CD4-positive, alpha-beta T cell (primary cell): ENCODE data around the gene ATAD3B. TPM values are rescaled to one million over a fixed set of nuclear protein-coding genes. Genes with fewer than 3 reads are reported as not detected.
"Not testable (repeated sequence)": the region's sequence is repeated elsewhere in the genome, so short reads cannot be mapped to it uniquely, and the experiment has no call there.

Experiments used
- ATAC-seq: fragments of 200-7000 bp; cut with Tn5 transposase; one replicate; pipeline ENCODE4 v1.10.0; 2022; ENCODE audit warnings: mild to moderate bottlenecking; ENCODE audit not compliant: poor library complexity
- CTCF ChIA-PET: fragments of 350-600 bp; sonication (Branson Sonifier 250); formaldehyde crosslinking; loops from one replicate; lab custom pipeline; 2021; ENCODE audit warnings: antibody characterized with exemption, inconsistent platforms; lab: Charles Lee
- POLR2A ChIA-PET: fragments of 350-600 bp; sonication (Branson Sonifier 250); formaldehyde crosslinking; loops from one replicate; lab custom pipeline; 2021; ENCODE audit warnings: antibody characterized with exemption, inconsistent platforms; lab: Charles Lee
- DNase-seq, 14 experiments: peaks; one replicate each; pipeline ENCODE4 v3.0.0-alpha.2; 2013 to 2020; ENCODE audit warnings: mixed read lengths in 2 of 14
- H3K27ac ChIP-seq, 2 donors: one replicate each; pipeline versions ENCODE4 v1.5.1 to v1.7.0; 2013; ENCODE audit warnings: low read length in 2 of 2, low read depth in 1 of 2, mild to moderate bottlenecking in 1 of 2
- H3K27me3 ChIP-seq, 2 experiments: 1 replicate in 1 of 2; 2 replicates in 1 of 2; pipeline versions ENCODE4 v1.6.1 to v1.7.0; 2013; ENCODE audit warnings: low read length in 2 of 2, control low read depth in 1 of 2, mild to moderate bottlenecking in 1 of 2, moderate library complexity in 1 of 2; ENCODE audit not compliant: insufficient read depth in 2 of 2, control insufficient read depth in 1 of 2
- H3K36me3 ChIP-seq: one replicate; pipeline ENCODE4 v1.6.1; 2013; ENCODE audit warnings: low read length, control low read depth; ENCODE audit not compliant: insufficient read depth
- H3K4me1 ChIP-seq: one replicate; pipeline ENCODE4 v1.6.1; 2013; ENCODE audit warnings: low read length, control low read depth; ENCODE audit not compliant: insufficient read depth
- H3K4me3 ChIP-seq: one replicate; pipeline ENCODE4 v1.5.1; 2013; ENCODE audit warnings: mild to moderate bottlenecking, low read length, moderate library complexity
- H3K9me3 ChIP-seq, 2 experiments: 1 replicate in 1 of 2; 2 replicates in 1 of 2; pipeline versions ENCODE4 v1.6.1 to v1.7.0; 2013; ENCODE audit warnings: low read length in 2 of 2, mild to moderate bottlenecking in 2 of 2, control low read depth in 1 of 2, moderate library complexity in 1 of 2; ENCODE audit not compliant: control insufficient read depth in 1 of 2, insufficient read depth in 1 of 2
- H3K27ac Mint-ChIP-seq: one replicate; pipeline ENCODE4 v1.8.0; 2020; ENCODE audit warnings: mixed read lengths
- H3K27me3 Mint-ChIP-seq: one replicate; pipeline ENCODE4 v1.8.0; 2021; ENCODE audit warnings: mixed read lengths
- H3K36me3 Mint-ChIP-seq: one replicate; pipeline ENCODE4 v1.8.0; 2021; ENCODE audit warnings: low read depth, mixed read lengths
- H3K4me1 Mint-ChIP-seq: one replicate; pipeline ENCODE4 v1.8.0; 2021; ENCODE audit warnings: low read depth, mixed read lengths
- H3K4me3 Mint-ChIP-seq: one replicate; pipeline ENCODE4 v1.8.0; 2020; ENCODE audit warnings: mild to moderate bottlenecking, mixed read lengths
- H3K9me3 Mint-ChIP-seq: one replicate; pipeline ENCODE4 v1.8.0; 2020; ENCODE audit warnings: mixed read lengths
- CTCF ChIP-seq: fragments of 200-600 bp; IDR thresholded peaks from one replicate; pipeline ENCODE4 v1.8.0; 2022; ENCODE audit warnings: antibody characterized with exemption, mild to moderate bottlenecking
- intact Hi-C, 2 experiments: fragments of 100-400 bp; cut with DNase I in 1 of 2; cut with micrococcal nuclease in 1 of 2; formaldehyde crosslinking; loops; one replicate each; pipeline versions ENCODE4 v1.15.1 to v1.9.0; 2023 to 2025; cut with DNase I, micrococcal nuclease
- total RNA-seq, 174 experiments: library from RNA in 2 of 174; stranded (reverse) in 2 of 174; gene quantifications; one replicate each; pipeline ENCODE4 v1.2.3 and lab custom pipeline; 2021 to 2026

Gene ATAD3B
- total RNA-seq, 2 experiments from 2014 or later, result 44.3 to 49.1 TPM

DNA sequence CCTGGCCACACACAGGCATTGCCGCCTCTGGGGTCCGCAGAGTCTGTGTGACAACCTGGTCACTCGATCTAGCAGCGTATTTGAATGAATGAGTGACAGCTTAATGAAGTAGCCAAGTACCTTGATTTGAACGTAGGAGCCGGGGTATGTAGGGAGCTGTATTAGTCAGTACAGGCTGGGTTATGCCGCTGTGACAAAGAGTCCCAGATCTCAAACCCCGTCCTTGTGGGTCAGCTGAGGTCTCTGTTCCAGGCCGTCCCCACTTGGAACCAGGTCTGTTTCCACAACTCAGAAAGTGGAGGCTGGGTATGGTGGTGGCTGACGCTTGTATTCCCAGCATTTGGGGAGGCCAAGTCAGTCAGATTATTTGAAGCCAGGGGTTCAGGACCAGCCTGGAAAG is 20.0 kb downstream of the ATAD3B start:
- Mint-ChIP-seq H3K27me3 (no peaks in the 10 kb centered on the region), H3K27ac (no peak overlapping the region), H3K4me3 (no peak overlapping the region), H3K9me3 (peaks cover 2% of the 10 kb centered on the region), H3K4me1 (no peaks in the 10 kb centered on the region), H3K36me3 (peaks cover 70% of the 10 kb centered on the region)
- TF ChIP-seq CTCF, result no peak
- no peak for DNase-seq
- no peak for ATAC-seq
- Histone ChIP-seq H3K27me3 (no peaks in the 10 kb centered on the region), H3K4me3 (no peak overlapping the region), H3K36me3 (peaks cover 48% of the 10 kb centered on the region), H3K9me3 (peaks cover 14 to 36% of the 10 kb centered on the region in 2 experiments), H3K4me1 (no peaks in the 10 kb centered on the region), H3K27ac (no peak overlapping the region)
- CTCF ChIA-PET, result interaction anchor here (0.6 kb wide), 1 partner anchor 191 kb away, joined by 4 read pairs; no protein-coding TSS in a partner anchor
- POLR2A ChIA-PET, result no interaction called here
- intact Hi-C loops, result no loop called here

DNA sequence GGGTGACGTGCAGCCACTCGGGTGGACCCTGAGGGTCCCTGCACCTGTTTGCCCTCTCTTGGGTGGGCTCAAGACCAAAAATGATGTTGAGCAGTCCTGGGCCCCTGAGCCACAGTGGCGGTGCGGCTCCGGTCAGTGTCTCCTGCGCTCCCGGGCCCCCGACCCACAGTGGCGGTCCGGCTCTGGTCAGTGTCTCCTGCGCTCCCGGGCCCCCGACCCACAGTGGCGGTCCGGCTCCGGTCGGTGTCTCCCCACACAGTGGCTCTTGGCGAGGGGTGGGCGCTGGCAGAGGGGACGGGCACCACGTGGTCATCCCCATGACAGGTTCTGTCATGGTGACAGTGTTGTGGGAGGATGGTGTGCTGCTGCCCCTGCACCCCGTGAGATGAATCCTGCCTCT is 22.7 kb downstream of the ATAD3B start:
- H3K36me3 Mint-ChIP-seq, result peaks cover 51% of the 10 kb centered on the region
- H3K27me3 Mint-ChIP-seq, H3K4me3 Mint-ChIP-seq, H3K27ac ChIP-seq, DNase-seq, H3K4me3 ChIP-seq, H3K4me1 ChIP-seq, H3K4me1 Mint-ChIP-seq, CTCF ChIA-PET, H3K27ac Mint-ChIP-seq, ATAC-seq, POLR2A ChIA-PET, H3K9me3 Mint-ChIP-seq, H3K27me3 ChIP-seq: not testable (repeated sequence)
- Histone ChIP-seq H3K9me3 (peaks cover 14 to 36% of the 10 kb centered on the region in 2 experiments), H3K36me3 (peaks cover 29% of the 10 kb centered on the region)
- intact Hi-C loops, result loop anchor here in 1 of 2 experiments (2.0 kb wide), 1 partner anchor 40 kb away; no protein-coding TSS in a partner anchor

- H3K27me3 Mint-ChIP-seq, POLR2A ChIA-PET, DNase-seq, H3K4me1 ChIP-seq, H3K27me3 ChIP-seq, H3K4me1 Mint-ChIP-seq, H3K4me3 Mint-ChIP-seq, H3K4me3 ChIP-seq, H3K9me3 Mint-ChIP-seq, H3K27ac ChIP-seq, CTCF ChIA-PET, H3K27ac Mint-ChIP-seq: not testable (repeated sequence)
- Histone ChIP-seq H3K36me3 (peaks cover 21% of the 10 kb centered on the region), H3K9me3 (peaks cover 14 to 31% of the 10 kb centered on the region in 2 experiments)
- ATAC-seq, result peak; percentile 24
- peaks cover 45% of the 10 kb centered on the region for H3K36me3 Mint-ChIP-seq
- intact Hi-C loops, result loop anchor here in 1 of 2 experiments (2.0 kb wide), 1 partner anchor 39 kb away; no protein-coding TSS in a partner anchor
Observed at GRCh38 chr1:1495461-1495975, 24.0 kb downstream of the ATAD3B start.

DNA sequence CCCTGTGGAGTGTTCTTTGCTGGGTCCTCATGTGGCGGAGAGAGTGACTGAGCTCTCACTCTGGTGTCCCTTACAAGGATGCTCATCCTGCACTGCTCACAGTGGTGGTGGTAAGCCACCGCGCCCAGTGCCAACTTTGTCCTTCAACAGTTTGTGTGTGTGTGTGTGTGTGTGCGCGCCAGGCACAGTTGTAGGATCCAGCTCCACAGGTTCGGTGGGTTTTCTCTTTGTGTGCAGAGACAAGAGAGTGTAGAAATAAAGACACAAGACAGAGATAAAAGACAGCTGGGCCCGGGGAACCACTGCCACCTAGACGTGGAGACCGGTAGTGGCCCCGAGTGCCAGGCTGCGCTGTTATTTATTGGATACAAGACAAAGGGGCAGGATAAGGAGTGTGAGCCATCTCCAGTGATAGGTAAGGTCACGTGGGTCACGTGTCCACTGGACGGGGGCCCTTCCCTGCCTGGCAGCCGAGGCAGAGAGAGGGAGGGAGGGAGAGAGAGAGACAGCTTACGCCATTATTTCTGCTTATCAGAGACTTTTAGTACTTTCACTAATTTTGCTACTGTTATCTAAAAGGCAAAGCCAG is 33.3 kb downstream of the ATAD3B start:
- Mint-ChIP-seq H3K4me1 (peaks cover 11% of the 10 kb centered on the region), H3K27ac (peak overlapping the region; percentile 69), H3K4me3 (peak overlapping the region; percentile 80)
- ATAC-seq (peak; percentile 76), DNase-seq (peak; percentile 56 to 84 (median 68))
- H3K27ac ChIP-seq, H3K9me3 Mint-ChIP-seq, H3K36me3 Mint-ChIP-seq, H3K9me3 ChIP-seq, H3K36me3 ChIP-seq, H3K27me3 ChIP-seq, H3K27me3 Mint-ChIP-seq, intact Hi-C loops: not testable (repeated sequence)
- Histone ChIP-seq H3K4me3 (peak overlapping the region; percentile 20), H3K4me1 (peaks cover 14% of the 10 kb centered on the region)
- CTCF ChIA-PET, result interaction anchor here (0.7 to 1.5 kb wide), 6 partner anchors 25 to 133 kb away, joined by 3 to 5 read pairs (median 4); no protein-coding TSS in a partner anchor
- POLR2A ChIA-PET, result interaction anchor here (0.6 to 1.7 kb wide), 5 partner anchors 42 to 130 kb away, joined by 3 to 6 read pairs (median 5); partner anchors contain the start of genes AURKAIP1, CCNL2 and MIB2
- TF ChIP-seq CTCF, result peak; percentile 68

- ChIA-PET POLR2A (interaction anchor here (1.5 to 1.7 kb wide), 2 partner anchors 106 to 130 kb away, joined by 5 to 6 read pairs; partner anchors contain the start of genes AURKAIP1 and CCNL2), CTCF (interaction anchor here (0.8 to 1.5 kb wide), 5 partner anchors 25 to 134 kb away, joined by 3 to 4 read pairs (median 4); no protein-coding TSS in a partner anchor)
- H3K36me3 ChIP-seq, H3K36me3 Mint-ChIP-seq, H3K27me3 Mint-ChIP-seq, intact Hi-C loops, H3K27ac ChIP-seq, H3K27me3 ChIP-seq, H3K9me3 Mint-ChIP-seq, H3K9me3 ChIP-seq: not testable (repeated sequence)
- peak overlapping the region; percentile 20 for H3K4me3 ChIP-seq
- Mint-ChIP-seq H3K4me3 (peak overlapping the region; percentile 80), H3K27ac (peak overlapping the region; percentile 69), H3K4me1 (peaks cover 11% of the 10 kb centered on the region)
- ATAC-seq (peak; percentile 28), DNase-seq (peak in 3 of 14 experiments; percentile 6 to 32 (median 20))
- peaks cover 14% of the 10 kb centered on the region for H3K4me1 ChIP-seq
Observed at GRCh38 chr1:1505366-1505798, 33.8 kb downstream of the ATAD3B start.
